ENCODE measurements around the gene S100PBP.

DNA sequence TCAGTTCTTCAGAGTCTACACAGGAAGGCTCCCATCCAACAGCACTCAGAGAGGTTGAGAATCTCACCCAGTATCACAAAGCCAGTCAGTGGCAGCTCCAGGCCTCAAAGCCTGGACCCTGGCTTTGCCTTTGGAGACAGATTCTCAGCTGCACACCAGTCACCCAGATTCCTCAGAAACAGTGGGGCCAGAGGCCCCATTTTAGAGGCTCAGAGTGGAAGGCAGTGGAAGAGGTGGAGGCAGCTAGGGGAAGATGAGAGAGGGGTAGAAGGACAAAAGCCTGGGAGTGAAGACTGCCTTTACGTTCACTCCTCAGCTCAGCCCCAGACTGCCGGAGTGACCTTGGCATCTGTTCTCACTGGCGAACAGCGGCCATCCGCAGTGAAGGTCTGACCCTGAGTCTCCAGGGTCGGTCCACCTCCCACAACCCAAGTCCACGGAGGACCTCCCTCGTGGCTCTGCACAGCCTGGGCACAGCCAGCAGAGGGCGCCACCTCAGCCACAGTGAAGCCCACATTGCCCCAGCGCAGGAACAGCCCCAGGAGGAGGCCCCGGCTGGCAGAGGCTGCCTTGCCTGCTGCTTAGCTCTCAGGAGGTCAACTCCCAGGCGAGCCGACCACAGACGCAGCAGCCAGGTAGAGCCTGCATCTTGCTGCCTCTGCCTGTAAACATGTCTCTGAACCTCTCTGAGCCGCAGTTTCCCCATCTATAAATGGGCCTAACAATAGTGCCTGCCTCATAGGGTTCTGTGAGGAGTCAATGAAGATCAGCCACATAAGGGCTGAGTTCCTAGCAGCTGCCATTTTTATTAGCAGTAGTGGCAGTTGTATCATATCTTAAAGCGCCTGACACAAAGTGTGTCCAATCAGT, 59.1 kb downstream of the S100PBP start:
- TF ChIP-seq, protein P1, sequence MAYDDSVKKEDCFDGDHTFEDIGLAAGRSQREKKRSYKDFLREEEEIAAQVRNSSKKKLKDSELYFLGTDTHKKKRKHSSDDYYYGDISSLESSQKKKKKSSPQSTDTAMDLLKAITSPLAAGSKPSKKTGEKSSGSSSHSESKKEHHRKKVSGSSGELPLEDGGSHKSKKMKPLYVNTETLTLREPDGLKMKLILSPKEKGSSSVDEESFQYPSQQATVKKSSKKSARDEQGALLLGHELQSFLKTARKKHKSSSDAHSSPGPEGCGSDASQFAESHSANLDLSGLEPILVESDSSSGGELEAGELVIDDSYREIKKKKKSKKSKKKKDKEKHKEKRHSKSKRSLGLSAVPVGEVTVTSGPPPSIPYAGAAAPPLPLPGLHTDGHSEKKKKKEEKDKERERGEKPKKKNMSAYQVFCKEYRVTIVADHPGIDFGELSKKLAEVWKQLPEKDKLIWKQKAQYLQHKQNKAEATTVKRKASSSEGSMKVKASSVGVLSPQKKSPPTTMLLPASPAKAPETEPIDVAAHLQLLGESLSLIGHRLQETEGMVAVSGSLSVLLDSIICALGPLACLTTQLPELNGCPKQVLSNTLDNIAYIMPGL (CRISPR knock-in tag; IDR thresholded peaks at IDR 0.05), result no peak
- TF ChIP-seq, protein P2, sequence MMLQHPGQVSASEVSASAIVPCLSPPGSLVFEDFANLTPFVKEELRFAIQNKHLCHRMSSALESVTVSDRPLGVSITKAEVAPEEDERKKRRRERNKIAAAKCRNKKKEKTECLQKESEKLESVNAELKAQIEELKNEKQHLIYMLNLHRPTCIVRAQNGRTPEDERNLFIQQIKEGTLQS (IDR thresholded peaks at IDR 0.05), result no peak
- TF ChIP-seq, protein P2 (CRISPR knock-in tag; conservative IDR thresholded peaks at IDR 0.05), result no peak
- no peak for TF ChIP-seq ZSCAN29 (IDR thresholded peaks at IDR 0.05)
- peak; percentile 76 for TF ChIP-seq MYC (IDR thresholded peaks at IDR 0.05; ENCODE audit: low read depth, low read length)
- no peak for TF ChIP-seq MYC (CRISPR knock-in tag; IDR thresholded peaks at IDR 0.05; ENCODE audit: borderline replicate concordance, low read depth)
- no peak for TF ChIP-seq ARNT (IDR thresholded peaks at IDR 0.05)
- TF ChIP-seq RBM34 (IDR thresholded peaks at IDR 0.05; ENCODE audit: borderline replicate concordance, insufficient read depth, low read length), result no peak
- TF ChIP-seq, protein P3, sequence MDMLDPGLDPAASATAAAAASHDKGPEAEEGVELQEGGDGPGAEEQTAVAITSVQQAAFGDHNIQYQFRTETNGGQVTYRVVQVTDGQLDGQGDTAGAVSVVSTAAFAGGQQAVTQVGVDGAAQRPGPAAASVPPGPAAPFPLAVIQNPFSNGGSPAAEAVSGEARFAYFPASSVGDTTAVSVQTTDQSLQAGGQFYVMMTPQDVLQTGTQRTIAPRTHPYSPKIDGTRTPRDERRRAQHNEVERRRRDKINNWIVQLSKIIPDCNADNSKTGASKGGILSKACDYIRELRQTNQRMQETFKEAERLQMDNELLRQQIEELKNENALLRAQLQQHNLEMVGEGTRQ (CRISPR knock-in tag; IDR thresholded peaks at IDR 0.05), result no peak
- TF ChIP-seq, protein P4, sequence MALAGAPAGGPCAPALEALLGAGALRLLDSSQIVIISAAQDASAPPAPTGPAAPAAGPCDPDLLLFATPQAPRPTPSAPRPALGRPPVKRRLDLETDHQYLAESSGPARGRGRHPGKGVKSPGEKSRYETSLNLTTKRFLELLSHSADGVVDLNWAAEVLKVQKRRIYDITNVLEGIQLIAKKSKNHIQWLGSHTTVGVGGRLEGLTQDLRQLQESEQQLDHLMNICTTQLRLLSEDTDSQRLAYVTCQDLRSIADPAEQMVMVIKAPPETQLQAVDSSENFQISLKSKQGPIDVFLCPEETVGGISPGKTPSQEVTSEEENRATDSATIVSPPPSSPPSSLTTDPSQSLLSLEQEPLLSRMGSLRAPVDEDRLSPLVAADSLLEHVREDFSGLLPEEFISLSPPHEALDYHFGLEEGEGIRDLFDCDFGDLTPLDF (CRISPR knock-in tag; IDR thresholded peaks at IDR 0.05), result no peak
- TF ChIP-seq EP300 (IDR thresholded peaks at IDR 0.05; ENCODE audit: low read length), result no peak
- TF ChIP-seq MEIS2 (IDR thresholded peaks at IDR 0.05; ENCODE audit: partially characterized antibody), result no peak
- TF ChIP-seq CHD1 (IDR thresholded peaks at IDR 0.05; ENCODE audit: low read length), result no peak
- no peak for TF ChIP-seq HDGF (IDR thresholded peaks at IDR 0.05)
- no peak for TF ChIP-seq ZNF311 (CRISPR knock-in tag; IDR thresholded peaks at IDR 0.05)

Data from K562 (cell line).